Medulla oblongata (tissue), 1 donor: Measurements from ENCODE around the gene SORCS2.
A peak's percentile ranks its signal among the peaks of the same experiment; 100 is the strongest.

Experiments used
- DNase-seq: peaks from one replicate; pipeline ENCODE4 v3.0.0-alpha.2; 2015; ENCODE audit errors: extremely low spot score

SORCS2 gene

DNA sequence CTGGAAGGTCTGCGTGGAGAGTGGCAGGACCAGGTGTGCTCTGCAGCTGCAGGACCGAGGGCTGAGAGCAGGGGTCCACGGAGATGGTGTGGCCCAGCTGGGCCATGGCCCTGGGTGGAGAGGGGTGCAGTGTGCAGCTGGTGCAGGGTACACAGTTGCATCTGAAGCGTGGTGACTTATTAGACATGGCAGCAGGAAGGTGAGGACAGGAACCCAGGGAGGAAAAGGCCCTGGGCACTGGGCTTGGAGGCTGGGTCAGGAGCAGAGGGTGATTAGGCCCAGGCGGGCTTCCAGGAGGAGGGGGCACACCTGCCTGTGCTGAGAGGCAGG, 457.0 kb downstream of the SORCS2 start:
- no peak for DNase-seq

DNA sequence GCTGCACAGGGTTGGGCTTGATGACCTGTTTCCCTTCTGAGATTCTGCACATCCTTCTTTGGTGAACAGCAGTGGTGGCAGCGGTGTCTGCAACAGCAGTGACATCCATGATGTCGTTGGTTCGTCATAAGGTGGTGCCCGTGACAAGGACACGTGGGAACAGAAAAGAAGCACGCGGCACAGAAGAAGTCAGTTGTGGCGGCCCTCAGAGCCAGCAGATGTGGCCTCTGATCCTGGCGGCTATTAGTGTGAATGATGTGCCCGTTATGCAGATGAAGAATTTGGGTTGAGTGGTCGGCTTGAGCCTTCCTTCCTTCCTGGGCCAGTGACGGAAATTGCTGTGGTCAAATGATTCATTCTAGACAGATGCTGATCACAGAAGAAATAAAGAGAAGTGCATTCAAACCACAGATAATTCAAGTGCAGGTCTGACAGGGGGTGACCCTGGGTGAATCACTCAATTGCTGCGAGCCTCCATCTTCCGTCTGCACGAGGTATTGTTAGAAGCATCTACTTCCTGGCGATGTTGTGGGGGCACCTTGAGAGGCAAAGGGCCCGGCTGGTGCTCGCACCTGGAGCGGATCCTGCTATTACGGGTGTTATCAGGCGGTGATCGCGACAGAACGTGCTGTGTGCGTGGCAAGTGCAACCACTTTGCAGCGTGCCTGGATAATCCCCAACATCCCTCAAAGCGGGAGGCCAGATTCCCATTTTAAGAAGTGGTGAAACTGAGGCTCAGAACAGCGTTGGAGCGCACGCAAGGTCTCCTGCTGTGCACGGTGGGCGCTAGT, 457.6 kb downstream of the SORCS2 start:
- DNase-seq = no peak

DNA sequence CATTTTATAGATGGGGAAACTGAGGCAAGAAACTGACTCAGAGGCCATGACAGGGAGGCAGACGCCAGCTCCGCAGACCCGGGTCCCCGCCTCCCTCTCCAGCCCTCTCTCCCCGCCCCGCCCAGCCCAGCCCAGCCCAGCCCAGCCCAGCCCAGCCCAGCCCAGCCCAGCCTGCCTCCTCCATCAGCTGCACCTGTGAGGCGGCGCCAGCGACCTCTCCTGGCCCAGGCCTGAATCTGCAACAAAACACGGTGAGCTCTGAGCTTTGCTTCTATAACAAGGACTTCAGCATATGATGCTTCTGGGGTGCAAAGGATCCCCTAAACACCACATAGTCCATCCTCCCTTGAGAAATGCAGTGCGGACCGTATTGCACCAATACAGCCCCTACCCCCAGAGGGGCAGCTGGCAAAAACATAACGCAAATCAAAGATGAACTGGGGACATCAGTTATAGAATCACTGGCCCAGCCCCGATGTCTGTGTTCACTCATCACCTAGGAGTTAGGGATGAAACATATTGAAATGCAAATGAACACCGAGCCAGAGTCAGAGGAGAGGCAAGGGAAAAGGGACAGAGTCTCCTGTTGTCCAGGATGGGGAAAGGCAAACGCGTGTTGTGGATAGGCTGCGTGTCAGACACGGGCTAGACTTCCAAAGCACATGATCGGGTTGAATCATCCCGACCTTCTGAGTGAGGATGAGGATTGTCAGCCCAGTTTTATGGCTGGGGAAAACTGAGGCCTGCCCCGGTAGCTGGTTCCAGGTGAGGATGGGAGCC, 458.5 kb downstream of the SORCS2 start:
- DNase-seq = peak; percentile 35

DNA sequence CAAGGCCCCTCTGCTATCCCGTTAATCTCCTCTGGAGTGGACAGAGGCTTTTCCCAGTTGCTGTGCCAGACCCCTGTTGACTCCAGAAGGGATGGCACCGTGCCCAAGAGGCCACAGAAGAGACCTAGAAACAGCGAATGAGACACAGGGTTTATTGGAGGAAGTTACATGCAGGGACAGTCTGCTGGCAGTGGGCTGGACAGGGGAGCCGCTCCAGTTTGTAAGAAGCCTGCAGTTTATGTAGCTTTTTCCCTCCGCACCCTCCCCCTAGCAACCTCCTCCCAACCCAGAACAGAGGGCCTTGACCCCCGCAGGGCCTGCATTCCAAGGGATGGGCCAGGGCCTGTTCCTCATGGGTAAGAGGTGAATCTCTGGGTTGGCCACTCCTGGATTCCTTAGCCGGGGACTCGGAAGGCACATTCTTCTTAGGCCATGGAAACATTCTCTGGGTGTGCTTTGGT, 459.2 kb downstream of the SORCS2 start:
- peak; percentile 79 for DNase-seq

DNA sequence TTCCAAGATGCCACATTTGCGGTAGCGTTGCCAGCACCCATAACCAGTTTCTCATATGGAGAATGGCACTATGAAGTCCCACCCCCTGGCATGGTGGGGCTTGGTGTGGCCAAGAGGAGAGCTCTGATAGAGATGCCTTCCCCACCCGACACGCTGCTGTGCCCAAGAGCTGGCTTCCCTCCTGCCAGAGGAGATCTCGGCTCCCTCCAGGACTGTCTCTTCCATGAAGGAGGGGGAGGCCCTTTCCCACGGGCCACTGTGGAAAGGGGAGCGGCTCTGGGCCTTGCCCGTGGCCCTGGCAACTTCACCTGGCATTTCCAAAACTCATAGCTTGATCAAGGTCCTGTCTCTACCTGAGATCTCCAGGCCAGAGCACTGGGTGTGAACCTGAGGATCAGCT, 459.7 kb downstream of the SORCS2 start:
- no peak for DNase-seq

DNA sequence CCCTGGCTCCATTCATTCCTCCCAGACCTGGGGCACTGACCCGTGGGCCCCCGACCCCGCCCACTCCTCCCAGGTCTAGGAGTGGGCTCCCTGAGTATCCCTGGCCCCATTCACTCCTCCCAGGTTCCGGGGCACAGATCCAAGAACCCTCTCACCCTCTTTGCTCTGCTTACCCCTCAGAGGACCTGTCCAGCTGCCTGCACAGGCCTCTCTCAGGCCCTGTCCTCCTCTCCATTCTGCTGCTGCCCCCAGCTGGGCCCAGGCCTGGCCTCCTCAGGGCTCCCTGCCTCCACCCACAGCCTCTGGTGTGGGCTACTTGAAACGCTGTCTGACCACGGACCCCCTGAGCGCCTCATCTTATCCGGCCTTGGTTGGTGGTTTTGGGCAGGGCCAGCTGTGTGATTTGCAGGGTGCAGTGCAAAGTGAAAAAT, 460.1 kb downstream of the SORCS2 start:
- no peak for DNase-seq

DNA sequence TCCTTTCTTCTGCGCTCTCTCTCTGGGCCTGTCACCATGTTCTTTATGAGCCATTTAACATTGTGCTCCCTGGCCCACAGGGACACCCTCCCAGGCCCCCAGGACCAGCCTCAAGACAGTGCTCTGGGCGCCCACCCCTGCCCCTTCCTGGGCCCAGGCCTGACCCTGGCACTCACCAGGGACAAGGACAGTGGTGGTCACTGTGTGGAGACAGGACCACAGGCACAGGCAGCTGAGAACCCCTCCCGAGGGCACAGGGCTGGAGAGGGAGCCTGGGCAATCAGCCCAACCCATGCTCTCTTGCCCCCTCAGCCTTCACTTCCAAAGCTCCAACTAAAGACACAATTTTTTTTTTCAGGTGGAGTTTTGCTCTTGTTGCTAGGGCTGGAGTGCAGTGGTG, 460.6 kb downstream of the SORCS2 start:
- no peak for DNase-seq

DNA sequence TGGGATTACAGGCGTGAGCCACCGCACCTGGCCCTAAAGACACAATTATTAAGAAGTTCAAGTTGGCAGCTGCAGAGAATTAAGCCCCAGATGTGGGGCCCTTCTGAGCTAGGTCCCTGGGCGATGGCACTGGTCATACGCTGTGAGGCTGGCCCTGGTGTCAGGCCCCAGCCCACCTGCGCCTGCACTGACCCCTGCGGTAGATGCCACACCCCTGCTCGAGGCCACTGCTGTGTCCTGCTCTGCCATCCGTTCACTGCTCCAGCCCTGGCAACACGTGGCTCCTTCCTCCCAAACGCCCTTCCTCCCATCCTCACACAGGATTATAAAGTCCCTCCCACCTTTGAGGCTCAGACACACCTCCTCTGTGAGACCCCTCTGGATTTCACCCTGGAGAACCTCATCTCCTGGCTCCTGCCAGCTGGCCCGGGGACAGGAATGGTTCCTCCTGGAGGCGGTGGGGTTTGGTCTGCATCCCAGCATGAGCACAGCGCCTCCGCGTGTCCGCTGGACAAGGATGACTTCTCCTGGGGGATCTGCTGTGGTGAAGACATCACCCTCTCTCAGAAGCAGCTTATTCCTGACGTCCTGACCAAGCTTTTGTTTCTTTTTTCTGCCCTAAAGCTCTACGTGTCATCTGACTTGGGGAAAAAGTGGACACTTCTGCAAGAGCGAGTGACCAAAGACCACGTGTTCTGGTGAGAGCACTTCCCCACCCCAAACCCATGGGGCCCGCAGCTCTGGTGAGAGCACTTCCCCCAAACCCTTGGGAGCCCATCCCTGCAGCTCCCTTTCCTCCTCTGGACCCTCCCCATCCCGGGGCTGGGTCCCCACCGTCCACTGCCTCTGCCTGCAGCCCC, 461.4 kb downstream of the SORCS2 start:
- DNase-seq = peak; percentile 76

DNA sequence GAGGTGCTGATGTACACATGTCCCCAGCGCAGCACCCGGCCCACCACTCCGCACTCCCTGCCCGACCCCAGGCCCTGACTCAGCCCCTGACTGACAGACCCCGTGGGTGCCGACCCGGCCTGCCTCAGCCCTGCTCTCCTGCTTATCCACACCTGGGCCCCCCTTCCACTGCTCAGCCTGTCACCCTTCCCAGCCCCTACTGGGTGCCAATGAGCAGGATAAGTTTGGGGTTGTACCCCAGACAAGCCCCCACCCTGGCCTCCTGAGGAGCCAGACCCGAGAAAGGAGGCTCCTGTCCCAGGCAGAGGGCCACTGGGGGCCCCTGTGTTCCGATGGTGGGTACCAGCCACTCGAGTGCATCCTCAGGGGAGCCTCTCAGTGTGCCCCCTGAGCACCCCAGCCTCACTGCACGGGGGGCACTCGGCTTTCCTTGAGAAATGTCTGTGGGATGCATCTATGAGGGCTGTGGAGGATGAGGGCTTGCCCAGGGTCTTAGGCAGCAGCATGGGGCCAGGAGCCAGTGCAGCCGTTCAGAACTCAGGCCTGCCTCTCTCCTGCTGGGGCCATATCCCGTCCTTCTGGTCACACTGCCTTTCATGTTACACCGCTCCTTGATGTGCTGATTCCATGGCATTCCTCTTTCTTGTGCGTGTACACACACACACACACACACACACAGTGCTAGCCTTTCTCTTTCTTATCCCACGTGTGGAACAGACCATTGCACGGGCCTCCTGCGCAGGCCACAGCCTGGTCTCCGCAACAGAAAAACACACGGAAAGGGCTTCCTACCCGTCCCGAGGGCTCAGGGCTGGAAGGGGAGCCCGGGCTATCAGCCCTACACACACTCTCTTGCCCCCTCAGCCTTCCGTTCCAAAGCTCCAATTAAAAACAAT, 462.5 kb downstream of the SORCS2 start:
- no peak for DNase-seq

DNA sequence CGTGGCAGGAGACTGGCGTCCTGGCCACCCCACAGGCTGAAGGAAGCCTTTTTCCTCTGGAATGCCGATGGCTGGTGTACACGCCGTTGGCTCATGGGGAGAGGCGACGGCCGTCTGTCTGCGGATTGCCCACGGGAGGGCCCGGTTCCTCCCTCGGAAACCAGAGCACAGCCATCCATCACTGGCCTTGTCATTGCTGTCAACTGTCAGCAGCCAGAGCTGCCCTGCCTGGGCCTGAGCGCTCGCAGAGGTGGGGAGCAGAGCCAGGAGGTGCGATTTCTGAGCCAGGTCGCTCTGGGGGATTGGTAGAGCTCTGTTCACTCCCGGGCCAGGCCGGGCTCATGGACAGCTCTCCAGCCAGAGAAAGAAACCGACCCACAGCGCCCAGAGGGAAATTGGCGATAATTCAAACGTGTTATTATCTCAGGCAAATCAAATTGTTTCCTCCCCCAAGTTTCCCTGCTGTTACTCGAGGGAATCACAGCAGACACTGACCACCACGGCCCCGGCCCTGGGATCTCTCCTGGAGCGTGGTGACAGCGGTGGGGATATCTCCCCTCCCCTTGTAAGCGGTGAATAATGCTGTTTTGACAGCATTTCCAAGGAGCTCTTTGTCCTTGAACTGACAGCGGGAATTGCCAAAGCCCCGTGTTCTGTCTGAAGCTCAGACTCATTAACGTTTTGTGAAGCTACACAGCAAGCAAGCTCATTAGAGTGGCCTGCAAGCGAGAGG, 463.3 kb downstream of the SORCS2 start:
- peak; percentile 77 for DNase-seq

DNA sequence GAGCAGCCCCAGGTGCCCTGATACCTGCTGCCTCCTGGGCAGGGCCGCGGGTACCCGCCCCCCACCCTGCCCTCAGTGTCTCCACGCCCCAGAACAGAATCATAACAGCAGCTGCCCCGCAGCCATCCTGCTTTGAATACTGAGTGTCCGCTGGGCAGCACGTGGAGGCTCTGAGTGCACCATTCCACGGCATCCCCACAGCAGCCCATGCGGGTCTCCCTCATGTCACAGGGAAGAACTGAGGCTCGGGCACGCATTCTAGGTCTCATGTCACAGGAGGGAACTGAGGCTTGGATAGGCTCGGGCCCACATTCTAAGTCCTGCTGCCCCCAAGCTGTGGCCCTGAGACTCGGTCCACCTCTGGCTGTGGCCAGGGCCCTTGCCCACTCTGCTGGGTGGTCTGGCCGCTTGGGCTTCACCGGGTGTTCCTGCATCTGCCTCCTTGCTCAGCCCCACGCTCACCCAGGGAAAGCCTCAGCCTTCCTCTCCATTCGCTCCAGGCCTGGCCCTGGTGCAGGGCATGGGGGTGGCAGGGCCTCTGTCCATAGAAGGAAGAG, 464.0 kb downstream of the SORCS2 start:
- DNase-seq = no peak

DNA sequence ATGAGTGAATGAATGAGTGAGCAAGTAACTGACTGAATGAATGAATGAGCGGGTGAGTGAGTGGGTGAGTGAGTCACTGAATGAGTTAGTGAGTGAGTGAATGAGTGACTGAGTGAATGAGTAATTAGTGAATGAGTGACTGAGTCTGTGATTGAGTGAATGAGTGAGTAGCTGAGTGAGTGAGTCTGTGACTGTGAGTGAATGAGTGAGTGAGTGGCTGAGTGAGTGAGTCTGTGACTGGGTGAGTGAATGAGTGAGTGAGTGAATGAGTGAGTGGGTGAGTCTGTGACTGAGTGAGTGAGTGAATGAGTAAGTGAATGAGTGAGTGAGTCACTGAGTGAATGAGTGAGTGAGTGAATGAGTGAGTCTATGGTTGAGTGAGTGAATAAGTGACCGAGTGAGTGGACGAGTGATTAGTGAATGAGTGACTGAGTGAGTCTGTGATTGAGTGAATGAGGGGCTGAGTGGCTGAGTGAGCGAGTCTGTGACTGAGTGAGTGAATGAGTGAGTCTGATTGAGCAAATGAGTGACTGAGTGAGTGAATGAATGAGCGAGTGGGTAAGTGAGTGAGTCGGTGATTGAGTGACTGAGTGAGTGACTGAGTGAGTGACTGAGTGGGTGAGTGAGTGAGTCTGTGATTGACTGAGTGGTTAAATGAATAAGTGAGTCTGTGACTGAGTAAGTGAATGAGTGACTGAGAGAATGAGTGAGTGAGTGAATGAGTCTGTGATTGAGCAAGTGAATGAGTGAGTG, 465.4 kb downstream of the SORCS2 start:
- DNase-seq = no peak

DNA sequence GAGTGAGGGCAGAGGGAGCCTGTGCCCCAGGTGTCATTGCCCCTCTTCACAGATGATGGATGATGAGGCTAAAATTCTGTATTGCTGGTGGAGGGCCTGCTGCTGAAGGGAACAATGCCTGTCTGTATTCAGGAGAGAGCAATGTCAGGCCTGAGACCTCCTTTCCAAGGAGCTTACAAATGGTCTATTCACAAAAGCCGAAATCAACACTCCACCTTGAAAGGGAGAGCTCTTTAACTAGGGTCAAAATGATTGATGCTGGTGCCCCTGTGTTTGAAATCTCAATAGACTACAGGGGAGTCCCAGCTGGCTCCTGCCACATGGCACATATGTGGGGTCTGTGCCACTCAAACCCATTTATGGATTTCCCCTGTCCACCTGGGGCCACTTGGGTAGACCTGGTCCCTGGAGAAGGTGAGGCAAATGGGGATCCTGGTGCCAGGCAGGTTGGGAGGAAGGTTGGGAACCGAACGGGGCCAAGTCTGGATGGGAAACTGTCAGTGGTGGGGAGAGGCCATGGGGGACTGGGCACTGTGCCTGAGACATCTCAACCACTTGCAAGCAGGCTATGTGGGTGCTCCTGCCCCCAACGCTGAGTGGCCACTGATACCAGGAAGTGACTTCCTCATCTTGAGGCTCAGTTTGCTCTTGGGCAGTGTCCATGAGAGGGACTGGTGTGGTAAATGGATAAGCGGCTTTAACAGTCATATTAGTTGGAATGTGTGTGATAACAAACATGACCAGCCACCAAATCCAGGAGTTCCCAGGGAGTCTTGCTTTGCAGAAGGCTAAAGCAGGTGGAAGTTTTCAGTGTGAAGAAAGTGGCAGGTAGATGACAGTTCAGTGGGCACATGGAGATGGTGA, 466.2 kb downstream of the SORCS2 start:
- DNase-seq = no peak

DNA sequence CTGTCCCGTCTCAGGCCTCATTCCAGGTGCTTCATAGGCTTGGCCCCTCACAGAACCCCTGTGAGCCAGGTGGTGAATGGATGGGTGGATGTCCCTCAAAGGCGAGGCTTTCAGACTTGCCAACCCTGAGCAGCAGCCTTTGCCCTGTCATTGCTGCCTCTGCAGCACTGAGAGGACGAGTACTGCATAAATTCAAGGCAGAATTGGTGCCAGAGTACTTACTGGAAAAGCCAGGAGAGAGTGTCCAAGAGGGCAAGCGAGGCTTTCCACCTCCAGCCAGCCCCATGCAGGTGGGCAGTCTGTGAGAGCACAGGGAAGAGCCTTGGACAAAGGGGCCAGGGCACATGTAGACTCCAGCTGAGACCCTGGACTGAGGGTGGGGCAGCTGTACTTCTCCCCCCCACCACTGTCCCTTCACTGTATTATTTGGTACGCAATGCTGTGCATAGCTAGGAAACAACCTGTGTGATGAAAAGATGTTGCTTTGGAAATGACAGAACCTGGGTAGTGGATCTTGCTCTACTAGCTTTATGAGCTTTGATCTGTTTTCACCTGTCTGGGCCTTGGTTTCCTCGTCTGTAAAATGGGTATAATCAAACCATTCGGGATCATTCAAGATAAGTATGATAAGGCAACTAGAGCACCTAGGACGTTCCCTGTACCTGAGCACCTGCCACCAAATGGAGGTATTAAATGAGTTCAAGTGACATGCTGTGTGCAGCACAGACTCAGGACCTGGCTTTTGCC, 467.3 kb downstream of the SORCS2 start:
- DNase-seq = no peak

DNA sequence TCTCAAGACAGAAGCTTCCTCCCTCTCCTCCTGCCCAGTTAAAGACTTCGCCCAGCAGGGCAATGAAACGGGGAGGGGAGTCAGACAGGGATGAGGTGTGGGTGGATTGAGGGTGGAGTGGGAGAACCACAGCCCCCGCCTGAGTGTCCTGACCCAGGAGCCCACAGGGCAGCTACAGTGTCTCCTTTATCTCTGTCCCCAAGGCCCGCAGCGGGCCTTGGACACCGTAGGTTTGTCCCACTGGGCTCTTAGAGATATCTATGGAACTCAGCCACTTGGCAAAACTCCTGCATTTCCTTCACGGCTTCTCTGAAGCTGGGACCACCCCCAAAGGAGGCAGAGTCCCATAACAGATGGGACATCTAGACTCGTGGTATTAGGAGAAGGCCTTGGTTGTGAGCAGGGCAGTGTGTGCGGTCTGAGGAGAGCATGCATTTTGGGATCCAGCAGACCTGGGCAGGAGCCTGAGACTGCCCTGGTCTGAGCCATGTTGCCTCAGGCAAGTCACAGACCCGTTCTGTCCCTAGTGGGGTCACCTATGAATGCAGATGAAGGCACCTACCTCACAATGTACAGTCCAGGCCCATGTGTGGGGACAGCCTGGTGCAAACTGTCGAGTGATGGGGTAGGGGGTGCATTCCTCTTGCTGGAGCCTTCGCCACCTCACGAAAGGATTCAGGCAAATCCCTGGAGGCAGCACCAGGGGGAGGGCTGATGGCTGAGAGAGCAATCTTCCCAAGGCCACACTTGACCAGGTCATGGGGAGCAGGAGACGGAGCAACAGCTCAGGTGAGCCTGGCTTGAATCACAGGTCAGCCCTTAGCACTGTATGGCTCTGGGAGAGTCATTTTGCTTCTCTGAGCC, 468.1 kb downstream of the SORCS2 start:
- DNase-seq = no peak

DNA sequence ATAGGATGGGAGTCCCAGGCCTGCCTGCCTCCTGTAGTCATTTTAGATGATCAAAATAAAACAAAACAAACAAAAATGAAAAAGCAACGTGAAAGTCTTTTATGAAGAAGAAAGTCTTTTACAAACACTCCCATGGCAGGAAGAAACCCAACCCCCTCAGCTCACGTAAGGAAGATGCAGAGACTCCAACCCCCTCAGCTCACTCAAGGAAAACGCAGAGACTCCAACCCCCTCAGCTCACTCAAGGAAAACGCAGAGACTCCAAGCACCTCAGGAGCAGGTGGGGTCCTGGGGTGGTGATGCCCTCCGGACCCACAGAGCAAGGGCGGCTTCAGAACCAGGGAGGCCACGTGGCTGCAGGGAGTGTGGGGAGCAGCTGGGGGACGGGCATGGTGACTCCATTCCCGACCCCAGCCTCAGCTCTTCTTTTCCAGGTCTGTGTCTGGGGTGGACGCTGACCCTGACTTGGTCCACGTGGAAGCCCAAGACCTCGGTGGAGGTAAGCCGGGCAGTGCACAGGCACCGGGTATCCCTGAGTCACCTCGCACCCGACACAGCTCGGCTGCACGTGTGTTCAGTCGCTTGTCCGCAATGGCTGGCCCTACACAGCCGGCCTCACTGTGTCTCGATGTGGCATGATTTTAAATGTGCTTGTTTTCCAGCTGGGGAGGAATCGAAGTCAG, 468.9 kb downstream of the SORCS2 start:
- DNase-seq = no peak
